Gastroesophageal sphincter (tissue), 3 donors: Measurements from ENCODE around the gene PIGZ.

ENCODE experiments used
- EP300 ChIP-seq: sonication (generic); formaldehyde crosslinking; IDR thresholded peaks from one replicate; pipeline ENCODE4 v1.6.1; 2017; ENCODE audit warnings: antibody characterized with exemption, mild to moderate bottlenecking
- POLR2A ChIP-seq, 2 donors: fragments of 450-650 bp; IDR thresholded peaks; one replicate each; pipeline ENCODE4 v1.6.1; 2017; ENCODE audit warnings: antibody characterized with exemption in 2 of 2, mild to moderate bottlenecking in 2 of 2, moderate library complexity in 1 of 2
- POLR2AphosphoS5 ChIP-seq: sonication (generic); formaldehyde crosslinking; IDR thresholded peaks from one replicate; pipeline ENCODE4 v1.6.1; 2017; ENCODE audit warnings: antibody characterized with exemption
- TF ChIP-seq, protein P1 (sequence below), 4 experiments: fragments of 200-600 bp in 2 of 4; fragments of 450-650 bp in 2 of 4; sonication (generic) in 1 of 4; IDR thresholded peaks; one replicate each; pipeline ENCODE4 v1.5.1; 2017 to 2019; ENCODE audit warnings: antibody characterized with exemption in 4 of 4, mild to moderate bottlenecking in 2 of 4, moderate library complexity in 2 of 4

DNA sequence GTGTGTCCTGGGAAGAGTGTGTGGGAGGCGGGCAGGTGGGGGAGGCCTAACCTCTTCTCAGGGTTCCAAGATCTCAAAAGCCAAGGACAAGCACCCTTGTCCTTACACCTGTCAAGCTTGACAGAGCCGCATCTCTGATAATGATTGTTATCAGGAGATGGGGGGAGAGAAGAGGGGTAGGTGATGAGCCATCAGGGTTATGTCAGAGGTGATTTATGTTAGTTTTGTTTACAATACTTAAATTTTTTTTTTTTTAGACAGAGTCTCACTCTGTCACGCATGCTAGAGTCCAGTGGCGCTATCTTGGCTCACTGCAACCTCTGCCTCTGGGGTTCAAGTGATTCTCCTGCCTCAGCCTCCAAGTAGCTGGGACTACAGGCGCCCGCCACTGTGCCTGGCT is 18.9 kb downstream of the PIGZ start:
- TF ChIP-seq, protein P1, sequence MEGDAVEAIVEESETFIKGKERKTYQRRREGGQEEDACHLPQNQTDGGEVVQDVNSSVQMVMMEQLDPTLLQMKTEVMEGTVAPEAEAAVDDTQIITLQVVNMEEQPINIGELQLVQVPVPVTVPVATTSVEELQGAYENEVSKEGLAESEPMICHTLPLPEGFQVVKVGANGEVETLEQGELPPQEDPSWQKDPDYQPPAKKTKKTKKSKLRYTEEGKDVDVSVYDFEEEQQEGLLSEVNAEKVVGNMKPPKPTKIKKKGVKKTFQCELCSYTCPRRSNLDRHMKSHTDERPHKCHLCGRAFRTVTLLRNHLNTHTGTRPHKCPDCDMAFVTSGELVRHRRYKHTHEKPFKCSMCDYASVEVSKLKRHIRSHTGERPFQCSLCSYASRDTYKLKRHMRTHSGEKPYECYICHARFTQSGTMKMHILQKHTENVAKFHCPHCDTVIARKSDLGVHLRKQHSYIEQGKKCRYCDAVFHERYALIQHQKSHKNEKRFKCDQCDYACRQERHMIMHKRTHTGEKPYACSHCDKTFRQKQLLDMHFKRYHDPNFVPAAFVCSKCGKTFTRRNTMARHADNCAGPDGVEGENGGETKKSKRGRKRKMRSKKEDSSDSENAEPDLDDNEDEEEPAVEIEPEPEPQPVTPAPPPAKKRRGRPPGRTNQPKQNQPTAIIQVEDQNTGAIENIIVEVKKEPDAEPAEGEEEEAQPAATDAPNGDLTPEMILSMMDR (IDR thresholded peaks at IDR 0.05) = no peak
- TF ChIP-seq POLR2A (IDR thresholded peaks at IDR 0.05) = no peak
- TF ChIP-seq POLR2AphosphoS5 = no peak
- no peak for TF ChIP-seq EP300
